A673 (cell line): Measurements from ENCODE around the gene SLIT1.

Experiments used
- EZH2 ChIP-seq: fragments of 200-600 bp; sonication (generic); IDR thresholded peaks from 2 replicates; pipeline ENCODE4 v1.6.1; 2017; ENCODE audit warnings: borderline replicate concordance, low read depth, mild to moderate bottlenecking, mixed read lengths, antibody characterized with exemption, low read length; ENCODE audit not compliant: poor library complexity, severe bottlenecking
- TF ChIP-seq, protein P1 (sequence below): fragments of 300-800, 200-600 bp; sonication (generic); conservative IDR thresholded peaks from 2 replicates; pipeline ENCODE4 v1.5.1; 2017; ENCODE audit warnings: low read depth, mild to moderate bottlenecking, antibody characterized with exemption, low read length, moderate library complexity, mixed read lengths

DNA sequence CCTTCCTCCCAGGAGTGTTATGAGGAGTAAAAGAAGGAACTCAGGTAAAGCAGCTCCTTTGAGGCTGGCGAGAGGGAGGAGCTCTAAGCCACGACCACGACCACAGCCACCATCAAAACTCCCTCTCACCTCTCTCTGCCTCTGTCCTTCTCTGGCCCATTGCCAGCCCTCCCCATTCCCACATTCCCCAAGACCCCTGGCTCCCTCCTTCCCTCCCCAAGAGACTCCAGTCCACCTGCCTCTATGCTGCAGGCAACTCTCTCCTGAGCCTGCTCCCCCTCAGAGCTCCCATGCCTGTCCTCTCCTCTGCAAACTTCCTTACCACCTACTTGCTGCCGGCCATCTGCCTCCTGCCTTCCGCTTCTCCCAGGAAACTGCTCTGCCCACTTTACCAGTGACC, 9.5 kb downstream of the SLIT1 start:
- TF ChIP-seq, protein P1, sequence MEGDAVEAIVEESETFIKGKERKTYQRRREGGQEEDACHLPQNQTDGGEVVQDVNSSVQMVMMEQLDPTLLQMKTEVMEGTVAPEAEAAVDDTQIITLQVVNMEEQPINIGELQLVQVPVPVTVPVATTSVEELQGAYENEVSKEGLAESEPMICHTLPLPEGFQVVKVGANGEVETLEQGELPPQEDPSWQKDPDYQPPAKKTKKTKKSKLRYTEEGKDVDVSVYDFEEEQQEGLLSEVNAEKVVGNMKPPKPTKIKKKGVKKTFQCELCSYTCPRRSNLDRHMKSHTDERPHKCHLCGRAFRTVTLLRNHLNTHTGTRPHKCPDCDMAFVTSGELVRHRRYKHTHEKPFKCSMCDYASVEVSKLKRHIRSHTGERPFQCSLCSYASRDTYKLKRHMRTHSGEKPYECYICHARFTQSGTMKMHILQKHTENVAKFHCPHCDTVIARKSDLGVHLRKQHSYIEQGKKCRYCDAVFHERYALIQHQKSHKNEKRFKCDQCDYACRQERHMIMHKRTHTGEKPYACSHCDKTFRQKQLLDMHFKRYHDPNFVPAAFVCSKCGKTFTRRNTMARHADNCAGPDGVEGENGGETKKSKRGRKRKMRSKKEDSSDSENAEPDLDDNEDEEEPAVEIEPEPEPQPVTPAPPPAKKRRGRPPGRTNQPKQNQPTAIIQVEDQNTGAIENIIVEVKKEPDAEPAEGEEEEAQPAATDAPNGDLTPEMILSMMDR = no peak
- no peak for TF ChIP-seq EZH2
